HG03378 (cell line): Measurements from ENCODE around the gene MAP7D1.
A peak's percentile ranks its signal among the peaks of the same experiment; 100 is the strongest.
"Not testable (repeated sequence)": the region's sequence is repeated elsewhere in the genome, so short reads cannot be mapped to it uniquely, and the experiment has no call there.

Experiments
- ATAC-seq: cut with Tn5 transposase; IDR thresholded peaks from one replicate; pipeline ENCODE4 v1.9.1; 2021; ENCODE audit warnings: mild to moderate bottlenecking, moderate library complexity; ENCODE audit not compliant: unreplicated experiment

Gene MAP7D1

GRCh38 chr1:36199934-36200741, 44.2 kb downstream of the MAP7D1 start:
- no peak for ATAC-seq

- ATAC-seq: no peak
Observed at GRCh38 chr1:36203027-36203553, 47.1 kb downstream of the MAP7D1 start.

- no peak for ATAC-seq
Observed at GRCh38 chr1:36203554-36204346, 47.8 kb downstream of the MAP7D1 start.

GRCh38 chr1:36204347-36204909, 48.5 kb downstream of the MAP7D1 start:
- no peak for ATAC-seq

GRCh38 chr1:36206323-36206858, 50.4 kb downstream of the MAP7D1 start:
- no peak for ATAC-seq

GRCh38 chr1:36207339-36207738, 51.4 kb downstream of the MAP7D1 start:
- ATAC-seq: no peak

GRCh38 chr1:36208978-36209703, 53.2 kb downstream of the MAP7D1 start:
- no peak for ATAC-seq

GRCh38 chr1:36211307-36211706, 55.3 kb downstream of the MAP7D1 start:
- no peak for ATAC-seq

GRCh38 chr1:36211841-36212240, 55.9 kb downstream of the MAP7D1 start:
- no peak for ATAC-seq

- no peak for ATAC-seq
Observed at GRCh38 chr1:36212782-36213181, 56.8 kb downstream of the MAP7D1 start.

GRCh38 chr1:36217670-36218069, 61.7 kb downstream of the MAP7D1 start:
- no peak for ATAC-seq

- not testable (repeated sequence) for ATAC-seq
Observed at GRCh38 chr1:36221901-36222300, 65.9 kb downstream of the MAP7D1 start.

- no peak for ATAC-seq
Observed at GRCh38 chr1:36222481-36223380, 66.8 kb downstream of the MAP7D1 start.

- ATAC-seq: peak; percentile 17
Observed at GRCh38 chr1:36223381-36223995, 67.5 kb downstream of the MAP7D1 start.

- ATAC-seq: peak; percentile 90
Observed at GRCh38 chr1:36223996-36224536, 68.1 kb downstream of the MAP7D1 start, which contains the start of gene THRAP3. Gene THRAP3, plus strand, starts transcription at chr1:36224443. Its CDS starts 58,121 bp downstream, at chr1:36282564.

GRCh38 chr1:36224537-36225282, 68.8 kb downstream of the MAP7D1 start:
- ATAC-seq: peak; percentile 31

GRCh38 chr1:36225283-36225899, 69.4 kb downstream of the MAP7D1 start:
- no peak for ATAC-seq
